T-helper 9 cell (primary cell): ENCODE measurements around the gene CYP19A1.

Experiments used
- DNase-seq: peaks from one replicate; pipeline ENCODE4 v3.0.0-alpha.2; 2020

Gene CYP19A1

DNA sequence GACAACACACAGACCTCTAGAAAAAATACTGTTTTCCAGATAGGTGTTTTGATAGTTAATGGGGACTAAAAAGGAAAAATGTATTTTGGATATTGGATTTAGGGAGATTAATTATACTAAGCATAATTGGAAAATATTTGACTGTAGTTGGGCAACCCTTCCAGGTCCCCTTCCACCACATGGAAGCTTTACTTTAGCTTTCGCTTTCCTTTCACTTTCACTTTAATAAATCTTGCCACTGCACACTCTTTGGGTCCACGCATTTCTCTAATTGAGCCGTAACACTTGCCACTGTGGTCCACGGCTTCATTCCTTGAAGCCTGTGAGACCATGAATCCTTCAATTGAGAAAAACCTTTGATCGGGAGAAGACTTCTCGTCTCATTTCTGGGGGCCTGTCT lies 18.6 kb upstream of the CYP19A1 start:
- DNase-seq = no peak

DNA sequence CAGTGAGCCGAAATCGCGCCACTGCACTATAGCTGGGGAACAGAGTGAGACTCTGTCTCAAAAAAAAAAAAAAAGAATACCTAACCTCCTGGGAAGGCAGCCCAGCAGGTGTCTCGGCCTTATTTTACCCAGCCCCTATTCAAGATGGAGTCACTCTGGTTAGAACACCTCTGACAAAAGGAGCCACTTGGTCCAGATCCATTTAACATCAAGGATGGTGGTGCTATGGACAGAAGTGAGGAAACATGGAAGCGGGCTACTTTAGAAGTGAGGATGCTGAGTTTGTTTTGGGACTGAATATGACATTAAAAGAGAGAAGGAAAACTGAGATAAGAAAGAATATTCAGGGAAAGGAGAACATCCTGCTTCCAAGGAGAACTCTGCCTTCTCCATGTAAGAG lies 17.8 kb upstream of the CYP19A1 start:
- no peak for DNase-seq

DNA sequence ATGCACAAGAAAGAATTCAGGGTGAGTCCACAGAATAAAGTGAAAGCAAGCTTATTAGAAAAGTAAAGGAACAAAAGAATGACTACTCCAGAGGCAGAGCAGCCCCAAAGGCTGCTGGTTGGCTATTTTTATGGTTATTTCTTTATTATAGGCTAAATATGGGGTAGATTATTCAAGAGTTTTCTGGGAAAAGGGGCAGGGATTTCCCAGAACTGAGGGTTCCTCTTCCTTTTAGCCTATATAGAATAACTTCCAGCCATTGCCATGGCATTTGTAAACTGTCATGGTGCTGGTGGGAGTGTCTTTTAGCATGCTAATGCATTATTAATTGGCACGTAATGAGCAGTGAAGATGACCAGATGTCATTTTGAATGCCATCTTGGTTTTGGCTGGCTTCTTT lies 16.7 kb upstream of the CYP19A1 start:
- DNase-seq = no peak

DNA sequence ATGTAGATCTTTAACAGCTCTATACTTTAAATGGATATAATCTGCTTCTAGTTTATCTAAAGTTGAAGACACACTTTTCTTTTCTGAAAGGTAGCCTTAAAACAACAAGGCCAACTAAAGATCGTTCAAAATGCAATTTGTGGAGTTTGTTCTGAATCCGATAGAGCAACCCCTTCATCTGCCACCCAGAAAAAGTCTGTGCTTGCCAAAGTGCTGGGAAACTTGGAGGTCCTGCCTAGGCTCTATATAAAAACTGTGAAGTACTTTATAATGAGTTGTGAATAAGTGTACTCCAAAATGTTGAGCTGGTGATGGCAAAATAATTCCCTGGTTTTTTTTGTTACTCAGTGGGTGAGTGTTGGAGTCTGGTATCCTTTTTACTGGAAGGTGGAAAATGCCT lies 15.6 kb upstream of the CYP19A1 start:
- no peak for DNase-seq

DNA sequence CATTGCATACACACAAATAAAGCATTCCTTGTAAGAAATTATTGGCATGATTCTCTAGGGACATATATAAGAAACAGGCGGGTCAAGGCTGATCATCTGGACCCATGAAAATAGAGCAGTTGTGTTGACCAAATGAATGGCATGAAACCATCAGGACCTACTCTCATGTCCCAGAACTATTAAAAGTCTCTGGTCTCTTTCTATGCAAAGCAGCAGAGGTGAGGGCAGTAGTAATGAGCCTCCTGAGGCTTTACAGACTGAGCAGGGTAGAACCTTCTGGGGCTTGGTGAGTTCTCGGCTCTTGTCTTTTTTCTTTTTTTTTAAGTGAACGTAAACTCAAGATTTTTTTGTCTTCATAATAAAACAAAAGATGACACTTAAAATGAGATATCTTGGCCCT lies 12.3 kb upstream of the CYP19A1 start:
- no peak for DNase-seq

DNA sequence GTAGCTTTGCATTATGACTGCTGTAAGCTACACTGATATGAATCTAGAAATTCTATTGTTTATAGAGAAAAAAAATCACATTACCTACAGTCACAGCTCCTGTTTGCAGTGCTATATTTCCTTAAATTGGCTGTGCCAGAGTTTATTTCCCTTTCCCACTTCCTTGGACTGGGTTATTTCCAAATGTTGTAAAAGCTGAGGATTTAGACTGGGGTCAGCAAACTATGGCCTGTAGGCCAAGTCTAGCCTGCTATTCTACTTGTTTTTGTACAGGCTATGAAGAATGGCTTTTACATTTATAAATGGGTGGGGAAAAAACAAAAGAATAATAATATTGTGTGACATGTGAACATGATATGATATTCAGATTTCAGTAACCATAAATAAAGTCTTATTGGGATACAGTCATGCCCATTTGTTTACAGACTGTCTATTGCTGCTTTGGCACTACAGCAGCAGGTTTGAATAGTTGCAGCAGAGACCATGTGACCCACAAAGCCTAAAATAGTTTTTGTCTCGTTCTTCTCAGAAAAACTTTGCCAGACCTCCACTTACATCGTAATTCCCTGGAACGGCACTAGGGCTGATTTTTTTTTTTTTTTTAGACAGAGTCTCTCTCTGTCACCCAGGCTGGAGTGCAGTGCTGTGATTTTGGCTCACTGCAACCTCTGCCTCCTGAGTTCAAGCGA lies 10.9 kb upstream of the CYP19A1 start:
- no peak for DNase-seq

DNA sequence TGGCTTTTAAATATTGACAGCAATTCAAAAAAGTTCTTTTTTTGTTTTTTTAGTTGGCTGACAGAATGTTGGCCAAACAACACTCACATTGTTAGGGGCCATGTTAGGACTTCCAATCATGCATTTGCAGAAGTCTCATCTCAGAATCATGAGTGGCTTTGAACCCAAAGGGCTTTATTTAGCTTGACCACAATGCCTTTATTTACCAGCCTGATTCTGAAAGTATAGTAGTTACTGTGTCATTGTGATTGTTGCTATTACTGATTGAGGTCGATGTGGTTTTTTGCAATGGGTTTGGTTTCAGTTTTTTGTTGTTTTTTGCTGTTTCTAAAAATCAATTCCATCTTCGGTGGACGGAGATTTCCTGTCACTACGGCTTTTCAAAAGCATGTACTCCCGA lies 10.3 kb upstream of the CYP19A1 start:
- DNase-seq = no peak

DNA sequence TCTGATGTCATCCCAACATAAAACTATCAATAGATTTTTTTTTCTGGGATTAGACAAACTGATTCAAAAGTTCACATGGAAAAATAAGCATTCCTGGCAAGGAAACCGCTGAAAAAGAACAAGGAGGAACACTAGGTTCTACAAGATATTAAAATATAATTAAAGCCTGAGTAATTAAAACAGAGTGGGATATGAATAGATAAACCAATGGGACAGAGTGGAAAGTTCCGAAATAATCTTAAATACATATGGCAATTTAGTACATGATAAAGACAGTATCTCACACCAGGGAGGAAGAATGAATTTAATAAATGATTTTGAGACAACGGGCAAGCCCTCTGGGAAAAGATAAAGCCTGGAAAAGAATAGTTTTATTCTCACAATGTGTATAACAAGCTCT lies 7.7 kb upstream of the CYP19A1 start:
- no peak for DNase-seq

DNA sequence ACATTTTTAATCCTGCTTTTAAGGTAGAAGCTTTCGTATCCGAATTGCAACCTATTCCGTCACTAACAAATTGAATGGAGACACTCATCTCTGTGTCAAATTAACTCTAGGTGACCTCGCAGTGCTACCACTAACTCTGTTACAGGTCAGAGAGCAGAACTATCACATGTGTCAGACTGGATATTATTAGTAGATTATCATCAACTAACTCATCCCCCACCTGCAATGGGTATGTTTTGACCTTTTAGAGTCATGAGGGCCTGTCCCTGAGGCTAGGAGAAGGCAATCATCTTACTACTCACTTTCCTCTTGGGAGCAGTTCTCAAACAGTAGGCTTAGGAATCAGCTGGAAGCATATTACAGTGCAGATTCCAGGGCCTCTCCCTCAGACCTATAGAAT lies 5.1 kb upstream of the CYP19A1 start:
- no peak for DNase-seq

DNA sequence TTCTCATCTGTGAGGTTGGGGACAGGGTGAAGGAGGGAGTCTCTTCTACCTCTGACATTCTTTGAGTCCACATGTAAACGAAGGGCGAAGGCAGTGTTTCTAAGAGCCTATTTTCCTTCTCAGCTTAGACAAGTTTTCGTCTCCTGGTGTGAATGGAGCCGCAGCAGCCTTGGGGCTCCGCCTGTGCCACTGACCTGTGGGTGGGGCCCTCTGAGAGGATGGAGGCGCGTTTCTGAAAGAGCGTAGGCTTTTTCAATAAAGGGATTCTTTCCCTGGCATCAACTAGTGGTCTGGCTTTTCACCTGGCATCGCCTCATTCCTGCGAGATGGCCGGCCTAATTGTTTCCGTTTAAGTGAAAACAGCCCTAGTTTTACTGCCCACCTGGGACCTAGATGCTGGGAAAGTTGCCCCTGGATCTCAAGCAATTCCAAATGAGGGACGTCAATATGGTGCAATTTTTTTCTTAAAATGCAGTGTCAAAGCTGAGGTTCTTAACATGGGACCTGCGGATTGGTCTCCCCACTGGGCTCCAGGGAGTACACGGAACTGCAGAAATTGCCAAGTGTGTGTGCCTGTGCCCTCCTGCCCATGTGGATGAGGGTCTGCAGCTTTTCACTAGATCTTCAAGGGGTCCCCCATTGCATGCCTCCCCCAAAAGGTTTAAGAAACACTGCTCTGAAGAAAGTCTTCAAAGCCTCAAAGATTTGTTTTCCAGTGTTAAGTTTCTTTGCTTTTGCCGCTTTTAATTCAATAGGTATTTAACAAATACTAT lies 4.0 kb upstream of the CYP19A1 start:
- DNase-seq = no peak

DNA sequence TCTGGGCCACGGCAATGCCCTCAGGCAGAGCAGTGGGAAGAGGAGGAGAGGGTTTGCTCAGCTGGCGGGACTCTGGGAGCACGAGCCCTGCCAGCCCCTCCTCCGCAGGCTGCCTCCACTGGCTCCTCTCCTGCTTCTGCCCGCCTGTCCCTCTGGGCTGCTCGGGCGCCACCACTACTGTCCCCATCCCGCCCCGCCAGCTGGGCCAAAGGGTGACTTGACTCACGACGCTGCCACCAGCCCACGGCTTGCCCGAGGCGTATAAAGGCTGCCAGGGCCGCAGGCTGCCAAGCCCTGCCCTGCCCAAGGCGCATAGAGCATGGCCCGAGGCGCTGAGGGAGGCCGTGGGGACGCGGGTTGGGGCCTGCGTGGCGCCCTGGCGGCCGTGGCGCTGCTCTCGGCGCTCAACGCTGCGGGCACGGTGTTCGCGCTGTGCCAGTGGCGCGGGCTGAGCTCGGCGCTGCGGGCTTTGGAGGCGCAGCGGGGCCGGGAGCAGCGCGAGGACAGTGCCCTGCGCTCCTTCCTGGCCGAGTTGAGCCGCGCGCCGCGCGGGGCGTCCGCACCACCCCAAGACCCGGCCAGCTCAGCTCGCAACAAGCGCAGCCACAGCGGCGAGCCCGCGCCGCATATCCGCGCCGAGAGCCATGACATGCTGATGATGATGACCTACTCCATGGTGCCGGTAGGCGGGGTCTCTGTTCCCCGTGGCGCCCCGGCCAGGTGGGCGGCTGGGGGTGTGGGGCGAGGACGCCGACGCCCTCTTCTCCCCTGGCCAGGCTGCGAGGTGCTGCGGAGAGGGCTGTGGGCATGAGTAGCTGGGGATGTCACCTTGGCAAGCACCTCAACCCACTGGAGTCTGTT lies 3.2 kb upstream of the CYP19A1 start, which contains the start of gene GLDN:
Gene GLDN (plus strand): TSS at position 290 of the 861 bp plus-strand sequence. CDS start 30 bp downstream, at position 320.
- DNase-seq = no peak

DNA sequence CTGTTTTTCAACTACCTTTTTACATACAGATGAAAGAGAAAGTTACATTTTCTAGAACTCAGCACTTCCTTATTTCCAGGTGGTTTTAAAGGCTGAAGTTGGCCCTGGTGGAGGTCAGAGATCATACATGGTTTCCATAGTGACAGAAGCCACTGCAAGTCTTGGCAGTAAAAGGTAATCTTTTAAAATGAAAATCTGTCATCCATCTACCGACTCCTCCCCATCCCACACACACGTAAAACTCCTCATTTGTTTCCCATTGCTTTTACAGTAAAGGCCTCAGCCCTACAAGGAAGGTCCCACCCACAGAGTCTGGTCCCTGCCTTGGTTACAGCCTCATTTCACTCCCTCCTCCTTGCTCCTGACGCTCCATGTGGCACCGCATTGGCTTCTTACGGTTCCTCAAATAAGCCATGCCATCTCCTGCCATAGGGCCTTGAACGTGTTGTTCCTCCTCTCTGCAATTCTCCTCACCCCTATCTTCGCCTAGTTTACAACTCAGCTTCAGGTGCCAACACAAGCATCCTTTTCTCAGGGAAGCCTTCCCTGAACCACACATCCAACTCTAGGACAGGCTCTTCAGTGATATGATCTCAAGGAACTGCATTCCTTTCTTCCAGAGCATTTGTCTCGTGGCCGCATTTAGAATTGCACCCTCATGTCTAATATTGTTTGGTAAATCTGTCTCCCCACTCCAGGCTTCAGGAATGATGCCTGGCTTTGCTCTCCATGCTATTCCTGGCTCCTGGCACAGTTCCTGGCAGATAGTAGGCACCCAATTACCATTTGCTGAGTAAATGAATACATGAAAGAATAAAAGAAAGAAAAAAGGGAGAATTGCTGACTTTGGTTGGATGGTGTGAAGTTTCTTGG lies 2.6 kb downstream of the CYP19A1 start:
- DNase-seq = no peak

DNA sequence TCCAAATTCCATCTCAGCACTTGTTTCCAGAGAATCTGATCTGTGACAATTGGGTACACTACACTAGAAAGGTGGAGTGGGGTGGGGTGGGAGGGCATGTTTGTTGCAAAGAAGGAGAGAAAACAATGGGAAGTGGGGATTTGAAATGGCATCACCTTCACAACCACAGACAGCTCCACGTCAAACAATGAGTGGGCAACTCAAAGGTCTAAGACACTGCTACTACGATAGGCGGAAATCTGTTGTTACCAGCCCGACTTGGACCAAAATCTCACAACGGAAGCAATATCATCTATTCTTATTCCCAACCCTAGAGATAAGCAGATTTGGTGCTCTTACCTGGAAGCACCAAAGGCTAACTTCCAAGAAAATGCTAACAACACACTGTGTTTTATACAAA lies 3.3 kb downstream of the CYP19A1 start:
- no peak for DNase-seq

DNA sequence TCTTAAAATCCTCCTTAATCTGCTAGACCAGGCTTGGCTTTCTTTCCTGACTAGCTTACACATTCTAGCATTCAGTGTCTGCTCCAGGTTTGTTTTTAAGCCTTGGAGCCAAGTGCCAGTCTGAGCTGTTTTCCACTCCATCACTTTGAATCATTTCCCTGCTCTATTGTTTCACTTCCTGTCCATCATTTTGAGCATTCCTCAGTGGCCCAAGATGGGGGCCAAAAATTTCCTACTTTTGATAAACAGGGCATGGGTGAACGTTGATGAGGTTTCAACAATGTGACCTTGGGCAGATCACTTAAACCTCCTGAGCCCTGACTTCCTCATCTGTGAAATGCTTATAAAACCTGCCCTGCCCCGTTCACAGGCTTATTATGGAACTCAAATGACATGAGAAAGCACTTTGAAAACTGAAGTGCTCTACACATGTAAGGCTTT lies 4.4 kb downstream of the CYP19A1 start:
- DNase-seq = no peak

DNA sequence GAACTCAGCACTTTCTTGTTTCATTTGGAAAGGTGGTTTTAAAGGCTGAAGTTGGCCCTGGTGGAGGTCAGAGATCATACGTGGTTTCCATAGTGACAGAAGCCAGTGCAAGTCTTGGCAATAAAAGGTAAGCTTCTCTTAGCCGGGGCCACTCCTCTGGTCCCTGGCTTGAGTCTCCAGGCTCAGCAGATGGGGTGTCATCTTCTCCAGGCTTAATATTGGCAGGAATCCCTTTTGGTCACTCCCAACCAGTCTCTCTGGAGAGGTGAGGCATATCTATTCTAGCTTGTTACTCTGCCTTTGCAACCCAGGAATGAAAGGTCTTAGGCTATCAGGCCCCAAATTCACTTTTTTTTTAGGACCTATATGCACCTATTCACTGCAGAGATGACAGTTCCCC lies 4.8 kb downstream of the CYP19A1 start:
- no peak for DNase-seq

DNA sequence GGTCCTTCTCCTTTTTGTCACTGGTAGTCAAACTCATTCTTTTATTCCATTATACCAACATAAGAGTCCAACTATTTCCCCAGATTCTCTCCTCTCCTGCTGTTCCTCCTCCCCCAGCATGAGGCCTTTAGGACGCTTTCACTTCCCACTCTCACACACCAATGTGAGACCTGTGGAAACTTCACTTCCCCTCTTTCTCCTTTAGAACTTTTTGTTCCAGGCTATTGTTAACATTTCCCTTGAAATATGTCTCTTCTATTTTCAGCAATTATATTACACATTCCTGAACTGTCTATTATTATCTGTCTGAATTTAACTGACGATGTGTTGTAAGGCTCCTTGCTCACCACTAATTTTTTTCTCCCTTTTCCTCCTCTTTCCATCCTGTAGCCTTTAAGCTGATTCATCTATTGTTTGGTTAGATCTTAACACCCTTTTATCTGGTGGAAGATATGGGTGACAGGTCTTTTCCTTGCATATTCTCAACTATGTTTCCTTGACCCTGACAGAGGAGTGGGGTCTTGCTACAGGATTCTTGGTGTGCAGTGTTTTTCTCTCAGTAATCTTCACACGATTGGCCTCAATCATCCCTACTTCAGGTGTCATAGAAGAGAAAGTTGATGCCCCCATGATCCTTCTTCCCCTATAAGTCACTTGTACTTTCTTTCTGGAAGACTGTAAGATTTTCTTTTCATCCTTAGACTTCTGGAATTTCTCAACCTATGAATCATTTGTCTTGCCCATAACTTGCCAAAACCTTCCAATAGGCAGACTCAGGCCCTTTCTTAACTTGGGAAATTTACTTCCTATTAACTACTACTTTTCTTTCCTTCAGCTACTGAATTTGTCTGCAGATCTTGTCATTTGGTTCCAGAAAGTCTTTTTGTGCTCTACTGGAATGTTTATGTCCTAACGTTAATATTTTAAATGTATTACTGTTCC lies 5.9 kb downstream of the CYP19A1 start:
- DNase-seq = no peak

DNA sequence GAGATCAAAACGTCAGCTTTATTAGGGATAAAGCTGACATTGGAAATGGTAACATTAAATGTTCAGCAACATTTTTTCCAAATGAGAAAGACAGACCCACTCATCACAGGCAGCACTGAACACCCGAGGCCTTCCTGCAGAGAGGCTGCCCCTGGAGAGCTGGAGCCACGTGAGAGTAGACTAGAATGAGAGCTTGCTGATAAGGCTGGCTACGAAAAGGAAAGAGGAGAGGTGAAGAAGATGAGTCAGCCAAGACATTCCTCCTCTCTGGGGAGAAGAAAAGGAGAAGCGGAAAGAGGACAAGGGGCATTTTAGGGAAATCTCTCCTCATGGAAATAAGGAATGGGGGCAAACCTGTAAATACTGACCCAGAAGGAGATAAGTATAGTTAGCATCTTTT lies 7.3 kb downstream of the CYP19A1 start:
- no peak for DNase-seq

DNA sequence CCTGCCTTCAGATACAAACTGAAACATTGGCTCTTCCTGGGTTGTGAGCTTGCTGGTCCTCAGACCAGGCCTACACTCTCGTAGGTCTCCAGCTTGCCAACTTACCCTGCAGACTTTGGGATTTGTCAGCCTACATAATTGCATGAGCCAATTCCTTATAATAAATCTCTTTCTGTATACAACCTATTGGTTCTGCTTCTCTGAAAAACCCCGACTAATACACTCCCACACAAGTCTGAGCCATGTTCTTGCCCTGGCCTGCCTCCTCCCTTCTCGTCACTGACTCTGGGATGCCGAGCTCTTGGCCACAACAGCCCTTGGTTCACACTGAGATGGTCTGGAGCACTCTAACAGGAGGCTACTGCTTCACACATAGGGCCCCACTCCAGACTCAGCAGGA lies 9.5 kb downstream of the CYP19A1 start:
- no peak for DNase-seq

DNA sequence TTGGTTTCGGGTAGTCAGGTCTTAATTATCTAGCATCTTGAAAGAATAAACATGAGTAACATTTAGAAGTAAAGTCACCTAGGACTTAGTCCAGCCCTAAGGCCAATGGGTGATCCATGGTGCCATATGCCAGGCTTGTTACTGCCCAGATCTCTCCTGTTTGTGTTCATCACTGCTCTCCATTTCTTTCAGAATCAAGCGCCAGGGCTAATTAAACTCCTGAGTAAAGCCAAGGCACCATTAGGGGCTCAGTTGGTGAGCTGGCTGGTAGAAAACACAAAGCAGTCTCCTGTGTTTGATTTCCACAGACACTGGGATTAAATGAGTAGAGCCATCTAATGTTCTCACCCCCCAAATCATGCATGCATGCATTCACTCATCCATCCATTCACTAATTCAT lies 11.3 kb downstream of the CYP19A1 start:
- DNase-seq = no peak

DNA sequence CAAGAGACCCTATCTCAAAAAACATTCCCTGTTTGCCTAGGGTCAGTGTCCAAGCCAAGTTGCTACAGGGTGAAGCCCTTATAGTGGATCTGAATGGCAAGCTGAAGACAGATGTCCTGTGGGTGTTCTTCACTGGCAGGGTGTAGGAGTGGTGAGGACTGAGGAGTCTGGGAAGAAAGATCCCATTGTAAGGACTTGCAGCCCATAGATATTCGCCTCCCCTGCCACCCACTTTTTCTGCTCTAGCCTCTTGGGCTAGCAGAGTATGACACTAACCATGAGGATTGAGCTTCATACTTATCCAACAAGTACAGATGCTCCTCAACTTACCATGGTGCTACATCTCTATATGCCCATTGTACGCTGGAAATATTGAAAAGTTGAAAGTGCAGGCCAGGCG lies 13.2 kb downstream of the CYP19A1 start:
- DNase-seq = no peak

DNA sequence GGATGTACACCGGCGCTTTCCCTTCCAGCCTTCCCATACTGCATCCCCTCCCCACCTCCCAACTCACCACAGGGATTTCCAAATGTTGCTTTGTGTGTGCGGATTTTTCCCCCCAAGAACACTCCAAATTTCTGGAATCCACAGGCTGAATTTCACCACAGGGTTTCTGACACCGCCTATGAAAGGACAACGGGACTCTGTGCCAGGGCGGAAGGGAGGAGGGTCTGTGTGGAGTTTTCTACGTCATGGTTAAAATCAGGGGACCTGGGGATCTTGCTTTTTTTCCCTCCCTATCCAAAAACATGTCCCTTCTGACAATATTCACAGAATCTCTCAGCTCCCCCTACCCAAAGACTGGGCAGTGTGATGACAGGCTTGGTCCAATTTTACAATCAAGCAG lies 14.6 kb downstream of the CYP19A1 start:
- no peak for DNase-seq
